ENCODE results near the gene CSMD2. TPM values are rescaled to one million over a fixed set of nuclear protein-coding genes. Genes with fewer than 3 reads are reported as not detected.

The CSMD2 gene
- total and polyA plus RNA-seq, 2 of the 8 experiments (the other 6 are each of a cell fraction or from before 2014, with no cell fraction given) = 7.0 to 14.7 TPM

DNA sequence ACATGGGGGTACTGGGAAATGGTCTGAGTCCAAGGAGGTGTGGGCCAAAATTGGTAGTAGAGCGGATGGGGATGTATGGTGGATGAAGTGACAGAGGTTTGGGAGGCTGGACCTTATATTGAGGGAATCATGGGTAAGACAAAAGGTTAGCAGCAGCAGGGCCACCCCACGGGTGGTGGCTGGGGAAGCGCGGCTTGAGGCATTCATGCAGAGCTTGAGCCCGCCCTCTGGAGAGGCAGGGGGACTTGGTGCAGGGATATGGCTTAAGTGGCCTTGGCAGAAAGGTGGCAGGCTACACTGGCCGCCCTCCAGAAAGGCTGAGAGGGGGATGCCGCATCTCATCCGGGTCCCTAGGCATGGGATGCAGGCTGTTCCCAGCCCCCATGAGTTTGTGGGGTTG, 269.6 kb downstream of the CSMD2 start:
- H2BK20ac ChIP-seq (ENCODE audit: low read length) = no peak overlapping the region
- no peaks in the 10 kb centered on the region for H3K36me3 ChIP-seq (ENCODE audit: control insufficient read depth in 2 of 4, insufficient read depth in 4 of 4, low read length in 3 of 4)
- DNase-seq (ENCODE audit: low read depth in 1 of 2, low spot score in 2 of 2) = no peak
- peaks cover 3% of the 10 kb centered on the region; the same call in 1 of the 2 replicates for H3K79me1 ChIP-seq (ENCODE audit: low read depth, low read length)
- peaks cover 0 to 2% of the 10 kb centered on the region in 2 experiments for H4K20me1 ChIP-seq (replicated peaks in 1 of 2; ENCODE audit: control insufficient read depth in 1 of 2, insufficient read depth in 2 of 2, low read length in 2 of 2)
- 92% methylated on average over 8 of the region's 8 CpGs; no CpG with 5 or more reads in 1 of the 2 experiments for WGBS, 2 experiments (ENCODE audit: extremely low coverage in 1 of 2, insufficient coverage in 1 of 2, insufficient read length in 1 of 2, insufficient replicate concordance in 2 of 2, low coverage in 1 of 2, low lambda C conversion rate in 2 of 2, missing lambda C conversion rate in 1 of 2)
- no peaks in the 10 kb centered on the region for H3K9me3 ChIP-seq (ENCODE audit: insufficient read depth in 2 of 2, low read depth in 1 of 2, low read length in 1 of 2)
- H4K91ac ChIP-seq (replicated peaks; ENCODE audit: insufficient read length, low read length) = no peak overlapping the region
- H2BK15ac ChIP-seq (ENCODE audit: low read length) = no peak overlapping the region
- no peak overlapping the region for H3K9ac ChIP-seq (replicated peaks in 1 of 4; ENCODE audit: extremely low read depth in 1 of 4, low read depth in 3 of 4, low read length in 3 of 4)
- CTCF ChIA-PET (ENCODE audit: partially characterized antibody) = interaction anchor here (0.6 to 1.6 kb wide), 4 partner anchors 9 to 475 kb away, joined by 3 to 4 read pairs (median 4); no protein-coding TSS in a partner anchor
- no peak overlapping the region for H3K56ac ChIP-seq (replicated peaks; ENCODE audit: insufficient read length, low read depth, low read length)
- no peak overlapping the region for H3K18ac ChIP-seq (ENCODE audit: extremely low read depth, low read length)
- no peak overlapping the region for H3K23ac ChIP-seq (ENCODE audit: insufficient read length)
- H3K4me1 ChIP-seq (replicated peaks in 1 of 4; ENCODE audit: control insufficient read depth in 3 of 4, insufficient read depth in 4 of 4, low read length in 3 of 4) = peaks cover 0 to 5% (median 2%) of the 10 kb centered on the region in 4 experiments; a peak in 3 of 7 replicates
- H3K79me2 ChIP-seq (ENCODE audit: control insufficient read depth in 1 of 2, insufficient read depth in 2 of 2, low read length in 2 of 2) = no peaks in the 10 kb centered on the region
- H2AK5ac ChIP-seq (ENCODE audit: low read depth, low read length) = no peak overlapping the region
- POLR2A ChIA-PET (ENCODE audit: partially characterized antibody) = no interaction called here
- H4K8ac ChIP-seq (ENCODE audit: extremely low read depth, insufficient read depth, low read length) = no peak overlapping the region
- no peak for FAIRE-seq
- no peak overlapping the region for H2AFZ ChIP-seq (ENCODE audit: low read length)
- no peak overlapping the region for H3K4me3 ChIP-seq (ENCODE audit: extremely low read depth in 1 of 4, insufficient read depth in 2 of 4, low read depth in 3 of 4, low read length in 4 of 4)
- TF ChIP-seq USF2 (IDR thresholded peaks at IDR 0.05; ENCODE audit: low read length) = no peak
- TF ChIP-seq SIRT6 (IDR thresholded peaks at IDR 0.05; ENCODE audit: low read length) = no peak
- TF ChIP-seq, protein P1, sequence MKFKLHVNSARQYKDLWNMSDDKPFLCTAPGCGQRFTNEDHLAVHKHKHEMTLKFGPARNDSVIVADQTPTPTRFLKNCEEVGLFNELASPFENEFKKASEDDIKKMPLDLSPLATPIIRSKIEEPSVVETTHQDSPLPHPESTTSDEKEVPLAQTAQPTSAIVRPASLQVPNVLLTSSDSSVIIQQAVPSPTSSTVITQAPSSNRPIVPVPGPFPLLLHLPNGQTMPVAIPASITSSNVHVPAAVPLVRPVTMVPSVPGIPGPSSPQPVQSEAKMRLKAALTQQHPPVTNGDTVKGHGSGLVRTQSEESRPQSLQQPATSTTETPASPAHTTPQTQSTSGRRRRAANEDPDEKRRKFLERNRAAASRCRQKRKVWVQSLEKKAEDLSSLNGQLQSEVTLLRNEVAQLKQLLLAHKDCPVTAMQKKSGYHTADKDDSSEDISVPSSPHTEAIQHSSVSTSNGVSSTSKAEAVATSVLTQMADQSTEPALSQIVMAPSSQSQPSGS (IDR thresholded peaks at IDR 0.05; ENCODE audit: low read length) = no peak
- TF ChIP-seq SRF (IDR thresholded peaks at IDR 0.05; ENCODE audit: low read depth, low read length) = no peak
- TF ChIP-seq CHD1 (IDR thresholded peaks at IDR 0.05; ENCODE audit: low read depth, low read length) = no peak
- TF ChIP-seq SP1 (IDR thresholded peaks at IDR 0.05; ENCODE audit: low read depth, low read length) = no peak
- TF ChIP-seq KDM4A (IDR thresholded peaks at IDR 0.05; ENCODE audit: low read depth, low read length, severe bottlenecking) = no peak
- TF ChIP-seq GTF2F1 (IDR thresholded peaks at IDR 0.05; ENCODE audit: borderline replicate concordance, low read depth, low read length) = no peak
- no peak for TF ChIP-seq BCL11A (IDR thresholded peaks at IDR 0.05; ENCODE audit: low read depth in 2 of 2, low read length in 2 of 2)
- no peak for TF ChIP-seq POLR2AphosphoS5 (IDR thresholded peaks at IDR 0.05; ENCODE audit: low read depth, low read length)
- no peak for TF ChIP-seq SIN3A (conservative IDR thresholded peaks at IDR 0.05 in 1 of 2, IDR thresholded peaks at IDR 0.05 in 1 of 2; ENCODE audit: low read depth in 1 of 2, low read length in 2 of 2)
- no peak for TF ChIP-seq CBX8 (IDR thresholded peaks at IDR 0.05; ENCODE audit: borderline replicate concordance, low read depth, low read length)
- no peak overlapping the region for H3K4ac ChIP-seq (replicated peaks; ENCODE audit: insufficient read length, low read depth, low read length)
- H2BK12ac ChIP-seq (ENCODE audit: low read depth, low read length) = no peak overlapping the region
- H3K14ac ChIP-seq (ENCODE audit: insufficient read length) = no peak overlapping the region
- no peak overlapping the region for H4K5ac ChIP-seq (ENCODE audit: insufficient read length, low read depth, low read length)
- H2BK120ac ChIP-seq (replicated peaks; ENCODE audit: low read depth, low read length) = no peak overlapping the region
- no peak overlapping the region for H2BK5ac ChIP-seq (ENCODE audit: low read depth, low read length)
- H3K4me2 ChIP-seq (ENCODE audit: insufficient read depth in 1 of 2, low read depth in 2 of 2, low read length in 2 of 2) = no peak overlapping the region
- no peaks in the 10 kb centered on the region for H3K23me2 ChIP-seq (ENCODE audit: low read depth, low read length)
- H3K27ac ChIP-seq (ENCODE audit: low read depth, low read length) = no peak overlapping the region
- H3K27me3 ChIP-seq (replicated peaks in 1 of 4; ENCODE audit: control insufficient read depth in 3 of 4, extremely low read depth in 1 of 4, insufficient read depth in 3 of 4, low read length in 3 of 4) = no peaks in the 10 kb centered on the region
